ENCODE data around the gene EPB41L4A.
A peak's percentile ranks its signal among the peaks of the same experiment; 100 is the strongest.

The EPB41L4A gene

GRCh38 chr5:112142769-112143270 lies 276.3 kb downstream of the EPB41L4A start:
- DNase-seq: no peak

GRCh38 chr5:112141582-112141981 lies 277.5 kb downstream of the EPB41L4A start:
- no peak for DNase-seq

GRCh38 chr5:112138526-112138925 lies 280.6 kb downstream of the EPB41L4A start:
- no peak for DNase-seq

GRCh38 chr5:112136773-112137172 lies 282.3 kb downstream of the EPB41L4A start:
- no peak for DNase-seq

GRCh38 chr5:112127861-112128260 lies 291.2 kb downstream of the EPB41L4A start:
- DNase-seq: no peak

- no peak for DNase-seq
These were observed 292.1 kb downstream of the EPB41L4A start for GRCh38 chr5:112126982-112127381.

GRCh38 chr5:112125903-112126302 lies 293.2 kb downstream of the EPB41L4A start:
- DNase-seq: no peak

- no peak for DNase-seq
These were observed 294.3 kb downstream of the EPB41L4A start for GRCh38 chr5:112124788-112125187.

- DNase-seq: no peak
These were observed 296.0 kb downstream of the EPB41L4A start for GRCh38 chr5:112123086-112123485.

GRCh38 chr5:112122353-112122752 lies 296.7 kb downstream of the EPB41L4A start:
- DNase-seq: no peak

GRCh38 chr5:112121258-112121657 lies 297.8 kb downstream of the EPB41L4A start:
- peak; percentile 19 for DNase-seq

GRCh38 chr5:112119969-112120368 lies 299.1 kb downstream of the EPB41L4A start:
- no peak for DNase-seq

- DNase-seq: no peak
These were observed 299.6 kb downstream of the EPB41L4A start for GRCh38 chr5:112119508-112119907.

GRCh38 chr5:112117551-112117950 lies 301.5 kb downstream of the EPB41L4A start:
- no peak for DNase-seq

- no peak for DNase-seq
These were observed 302.7 kb downstream of the EPB41L4A start for GRCh38 chr5:112116371-112116770.

GRCh38 chr5:112113565-112113964 lies 305.5 kb downstream of the EPB41L4A start:
- DNase-seq: no peak
